Body of pancreas (tissue), 4 donors: Measurements from ENCODE around the gene SPTBN2.

Experiments
- CTCF ChIP-seq, 7 experiments: fragments of 450-650 bp in 4 of 7; fragments of 200-600 bp in 3 of 7; sonication (generic) in 3 of 7; IDR thresholded peaks; one replicate each; pipeline ENCODE4 v1.5.1; 2016 to 2019; ENCODE audit warnings: antibody characterized with exemption in 7 of 7
- POLR2A ChIP-seq, 3 donors: fragments of 450-650 bp; IDR thresholded peaks; one replicate each; pipeline ENCODE4 v1.6.1; 2016; ENCODE audit warnings: antibody characterized with exemption in 3 of 3, mild to moderate bottlenecking in 2 of 3

GRCh38 chr11:66741153-66741552, 12.1 kb upstream of the SPTBN2 start:
- TF ChIP-seq CTCF (IDR thresholded peaks at IDR 0.05) (no peak), POLR2A (IDR thresholded peaks at IDR 0.05) (no peak)
